DND-41 (cell line): Measurements from ENCODE around the gene C17orf75.
A peak's percentile ranks its signal among the peaks of the same experiment; 100 is the strongest.
"Not testable (repeated sequence)": the region's sequence is repeated elsewhere in the genome, so short reads cannot be mapped to it uniquely, and the experiment has no call there.

ENCODE experiments used
- ATAC-seq: fragments of 200-7000 bp; cut with Tn5 transposase; 3 replicates; pipeline ENCODE4 v1.9.1; 2021; ENCODE audit warnings: low read depth; ENCODE audit not compliant: insufficient read depth
- DNase-seq: peaks from one replicate; pipeline ENCODE4 v3.0.0-alpha.2; 2020
- H2AFZ ChIP-seq: 2 replicates; pipeline ENCODE4 v1.6.0; 2012; ENCODE audit warnings: low read depth, low read length
- H3K27ac ChIP-seq: 2 replicates; pipeline ENCODE4 v1.5.1; 2012; ENCODE audit warnings: low read length, inconsistent platforms
- H3K27me3 ChIP-seq: fragments of 200-600 bp; sonication (generic); 2 replicates; pipeline ENCODE4 v1.6.0; 2012; ENCODE audit warnings: low read length, mild to moderate bottlenecking, inconsistent platforms; ENCODE audit not compliant: insufficient read depth, poor library complexity
- H3K36me3 ChIP-seq: 2 replicates; pipeline ENCODE4 v1.5.1; 2012; ENCODE audit warnings: low read length, inconsistent platforms; ENCODE audit not compliant: insufficient read depth
- H3K4me1 ChIP-seq: 2 replicates; pipeline ENCODE4 v1.5.1; 2012; ENCODE audit warnings: mild to moderate bottlenecking, low read length; ENCODE audit not compliant: insufficient read depth
- H3K4me2 ChIP-seq: 2 replicates; pipeline ENCODE4 v1.6.0; 2012; ENCODE audit warnings: mild to moderate bottlenecking, moderate library complexity, low read length, inconsistent platforms; ENCODE audit not compliant: insufficient read depth
- H3K4me3 ChIP-seq, 2 experiments: fragments of 200-600 bp in 1 of 2; shearing (Covaris generic) in 1 of 2; 2 replicates each; pipeline ENCODE4 v1.5.1; 2012 to 2016; ENCODE audit warnings: inconsistent platforms in 2 of 2, low read length in 2 of 2, mild to moderate bottlenecking in 2 of 2, low read depth in 1 of 2, moderate library complexity in 1 of 2
- H3K79me2 ChIP-seq: 2 replicates; pipeline ENCODE4 v1.6.0; 2012; ENCODE audit warnings: low read length, inconsistent platforms; ENCODE audit not compliant: insufficient read depth
- H3K9ac ChIP-seq: 2 replicates; pipeline ENCODE4 v1.6.0; 2012; ENCODE audit warnings: low read depth, mild to moderate bottlenecking, inconsistent platforms, low read length, moderate library complexity
- H3K9me3 ChIP-seq: 2 replicates; pipeline ENCODE4 v1.5.1; 2012; ENCODE audit warnings: low read length, moderate library complexity, mild to moderate bottlenecking, inconsistent platforms; ENCODE audit not compliant: insufficient read depth, severe bottlenecking
- H4K20me1 ChIP-seq: 2 replicates; pipeline ENCODE4 v1.6.0; 2012; ENCODE audit warnings: low read length; ENCODE audit not compliant: insufficient read depth
- CTCF ChIP-seq: IDR thresholded peaks from 2 replicates; pipeline ENCODE4 v1.5.1; 2012; ENCODE audit warnings: borderline replicate concordance, low read length, moderate library complexity, mild to moderate bottlenecking; ENCODE audit not compliant: poor library complexity, severe bottlenecking; ENCODE audit errors: extremely low read depth
- EZH2 ChIP-seq: IDR thresholded peaks from 3 replicates; pipeline ENCODE4 v1.6.1; 2012; ENCODE audit warnings: borderline replicate concordance, low read depth, mild to moderate bottlenecking, moderate library complexity, low read length, inconsistent platforms; ENCODE audit not compliant: severe bottlenecking

C17orf75 gene

GRCh38 chr17:32341857-32342602 is at the start of gene C17orf75:
Gene C17orf75 (minus strand): TSS chr17:32342173. CDS start chr17:32342139, 34 bp downstream.
- Histone ChIP-seq H3K9ac (peak within 1 kb of the TSS; percentile 78), H3K27me3 (no peaks in the 10 kb centered on the region), H3K4me1 (peaks cover 25% of the 10 kb centered on the region), H3K79me2 (peaks cover 18% of the 10 kb centered on the region), H3K4me3 (peak within 1 kb of the TSS; percentile 53 to 76), H3K9me3 (no peaks in the 10 kb centered on the region), H2AFZ (peak within 1 kb of the TSS; percentile 99), H3K36me3 (peaks cover 21% of the 10 kb centered on the region), H3K27ac (peak within 1 kb of the TSS; percentile 91), H3K4me2 (peak within 1 kb of the TSS; percentile 78), H4K20me1 (no peaks in the 10 kb centered on the region)
- DNase-seq (peak; percentile 87), ATAC-seq (peak; percentile 96)
- TF ChIP-seq EZH2 (no peak), CTCF (peak; percentile 5)

- no peak overlapping the region for H3K27ac ChIP-seq
- H3K4me1 ChIP-seq = no peaks in the 10 kb centered on the region
- no peak overlapping the region for H3K4me3 ChIP-seq
- DNase-seq (no peak), ATAC-seq (no peak)
- TF ChIP-seq EZH2 (no peak), CTCF (no peak)
- no peaks in the 10 kb centered on the region; the same call in 1 of the 2 replicates for H3K36me3 ChIP-seq
- H4K20me1 ChIP-seq = no peaks in the 10 kb centered on the region
- no peaks in the 10 kb centered on the region for H3K27me3 ChIP-seq
- no peaks in the 10 kb centered on the region for H3K9me3 ChIP-seq
- H3K79me2 ChIP-seq = no peaks in the 10 kb centered on the region
- H3K9ac ChIP-seq = no peak overlapping the region
- no peak overlapping the region for H2AFZ ChIP-seq
- H3K4me2 ChIP-seq = no peak overlapping the region
These were observed 46.9 kb upstream of the C17orf75 start for GRCh38 chr17:32388613-32389459.

- DNase-seq, H4K20me1 ChIP-seq, H3K4me2 ChIP-seq, H3K27ac ChIP-seq, H3K36me3 ChIP-seq, H3K27me3 ChIP-seq, H2AFZ ChIP-seq, ATAC-seq, H3K9ac ChIP-seq, H3K79me2 ChIP-seq, H3K9me3 ChIP-seq, H3K4me3 ChIP-seq, H3K4me1 ChIP-seq: not testable (repeated sequence)
These were observed 46.2 kb upstream of the C17orf75 start for GRCh38 chr17:32388128-32388527.

- Histone ChIP-seq H3K9ac (no peak overlapping the region), H3K27me3 (no peaks in the 10 kb centered on the region), H3K79me2 (no peaks in the 10 kb centered on the region), H3K4me2 (no peak overlapping the region), H3K4me3 (no peak overlapping the region), H3K9me3 (no peaks in the 10 kb centered on the region), H3K4me1 (no peaks in the 10 kb centered on the region), H3K36me3 (peaks cover 14% of the 10 kb centered on the region), H3K27ac (no peak overlapping the region), H4K20me1 (no peaks in the 10 kb centered on the region; the same call in 1 of the 2 replicates), H2AFZ (no peak overlapping the region)
- TF ChIP-seq CTCF (no peak), EZH2 (no peak)
- ATAC-seq = no peak
- no peak for DNase-seq
These were observed 44.9 kb upstream of the C17orf75 start for GRCh38 chr17:32386844-32387243.
